Thymus (tissue), 11 donors: Measurements from ENCODE around the gene SLC25A39. TPM values are rescaled to one million over a fixed set of nuclear protein-coding genes. Genes with fewer than 3 reads are reported as not detected.
"Not testable (repeated sequence)": the region's sequence is repeated elsewhere in the genome, so short reads cannot be mapped to it uniquely, and the experiment has no call there.

Experiments
- DNase-seq, 9 donors: peaks; one replicate each; pipeline ENCODE4 v3.0.0-alpha.2; 2013; ENCODE audit warnings: low spot score in 9 of 9, low read depth in 6 of 9, missing footprints in 1 of 9
- H3K27ac ChIP-seq, 2 donors: one replicate each; pipeline ENCODE4 v1.5.1; 2013; ENCODE audit warnings: control low read depth in 1 of 2, low read depth in 1 of 2, low read length in 1 of 2, mild to moderate bottlenecking in 1 of 2, moderate library complexity in 1 of 2
- H3K27me3 ChIP-seq, 2 donors: one replicate each; pipeline ENCODE4 v1.5.1; 2013; ENCODE audit warnings: low read length in 1 of 2; ENCODE audit not compliant: control insufficient read depth in 2 of 2, insufficient read depth in 1 of 2
- H3K36me3 ChIP-seq, 2 donors: one replicate each; pipeline ENCODE4 v1.5.1; 2013; ENCODE audit warnings: low read length in 1 of 2, mild to moderate bottlenecking in 1 of 2, moderate library complexity in 1 of 2; ENCODE audit not compliant: control insufficient read depth in 2 of 2, insufficient read depth in 2 of 2
- H3K4me1 ChIP-seq, 2 donors: one replicate each; pipeline ENCODE4 v1.5.1; 2013; ENCODE audit warnings: low read length in 2 of 2; ENCODE audit not compliant: control insufficient read depth in 2 of 2, insufficient read depth in 2 of 2
- H3K4me3 ChIP-seq, 2 donors: one replicate each; pipeline ENCODE4 v1.5.1; 2013; ENCODE audit warnings: low read length in 2 of 2, control low read depth in 1 of 2, mild to moderate bottlenecking in 1 of 2
- H3K9me3 ChIP-seq, 2 donors: one replicate each; pipeline ENCODE4 v1.5.1; 2013; ENCODE audit warnings: low read length in 1 of 2, mild to moderate bottlenecking in 1 of 2; ENCODE audit not compliant: control insufficient read depth in 2 of 2, insufficient read depth in 1 of 2
- WGBS: extraction: QIAGEN DNeasy Blood & Tissue Kit; methylation state at CpG from one replicate; pipeline ENCODE4 v1.1.7; 2013; 5-methylcytosine and 5-hydroxymethylcytosine counted together
- polyA plus RNA-seq: library from polyadenylated mRNA; stranded (reverse); fragments of 200-250 nt; gene quantifications from one replicate; pipeline ENCODE4 v1.2.3, GENCODE V29; 2013
- total RNA-seq: library from RNA; stranded (reverse); fragments of 120-200 nt; gene quantifications from one replicate; pipeline ENCODE4 v1.2.4, GENCODE V29; 2013
- donor health status: healthy.

Gene SLC25A39
- total and polyA plus RNA-seq, 2 donors, result 46.9 to 93.8 TPM

- Histone ChIP-seq H3K4me1 (peaks cover 4 to 20% of the 10 kb centered on the region in 2 donors), H3K4me3 (no peak overlapping the region), H3K27ac (no peak overlapping the region), H3K9me3 (no peaks in the 10 kb centered on the region), H3K27me3 (peaks cover 0 to 34% of the 10 kb centered on the region in 2 donors), H3K36me3 (no peaks in the 10 kb centered on the region)
- DNase-seq, result no peak
- 89% methylated on average over 11 of the region's 11 CpGs for WGBS
Observed at GRCh38 chr17:44343510-44344209, 19.0 kb upstream of the SLC25A39 start.

- H3K27me3 ChIP-seq, result peaks cover 0 to 44% of the 10 kb centered on the region in 2 donors
- not testable (repeated sequence) for H3K9me3 ChIP-seq, DNase-seq, H3K36me3 ChIP-seq, H3K4me1 ChIP-seq, H3K27ac ChIP-seq, H3K4me3 ChIP-seq
- 95% methylated on average over 5 of the region's 5 CpGs for WGBS
Observed at GRCh38 chr17:44340553-44340952, 15.9 kb upstream of the SLC25A39 start.

- no peak overlapping the region for H3K4me3 ChIP-seq
- peaks cover 0 to 34% of the 10 kb centered on the region in 2 donors for H3K27me3 ChIP-seq
- no peaks in the 10 kb centered on the region for H3K9me3 ChIP-seq
- no peaks in the 10 kb centered on the region for H3K36me3 ChIP-seq
- no peak overlapping the region for H3K27ac ChIP-seq
- H3K4me1 ChIP-seq, result no peaks in the 10 kb centered on the region
- no peak for DNase-seq
- 83% methylated on average over 6 of the region's 6 CpGs for WGBS
Observed at GRCh38 chr17:44338702-44339101, 14.1 kb upstream of the SLC25A39 start.

GRCh38 chr17:44335968-44336367 is 11.3 kb upstream of the SLC25A39 start:
- no peak for DNase-seq
- 69% methylated on average over 5 of the region's 5 CpGs for WGBS
- Histone ChIP-seq H3K36me3 (no peaks in the 10 kb centered on the region), H3K9me3 (no peaks in the 10 kb centered on the region), H3K4me1 (peaks cover 0 to 3% of the 10 kb centered on the region in 2 donors), H3K27ac (no peak overlapping the region), H3K27me3 (peaks cover 0 to 15% of the 10 kb centered on the region in 2 donors), H3K4me3 (no peak overlapping the region)

- DNase-seq, result no peak
- no peaks in the 10 kb centered on the region for H3K36me3 ChIP-seq
- H3K4me3 ChIP-seq, result no peak overlapping the region
- WGBS, result 94% methylated on average over 3 of the region's 3 CpGs
- no peaks in the 10 kb centered on the region for H3K9me3 ChIP-seq
- H3K27me3 ChIP-seq, result peaks cover 0 to 15% of the 10 kb centered on the region in 2 donors
- H3K4me1 ChIP-seq, result peaks cover 0 to 3% of the 10 kb centered on the region in 2 donors
- no peak overlapping the region for H3K27ac ChIP-seq
Observed at GRCh38 chr17:44335564-44335963, 10.9 kb upstream of the SLC25A39 start.

- Histone ChIP-seq H3K4me1 (peaks cover 0 to 3% of the 10 kb centered on the region in 2 donors), H3K27me3 (peaks cover 0 to 15% of the 10 kb centered on the region in 2 donors), H3K36me3 (no peaks in the 10 kb centered on the region), H3K27ac (no peak overlapping the region), H3K4me3 (no peak overlapping the region), H3K9me3 (no peaks in the 10 kb centered on the region)
- no peak for DNase-seq
- 88% methylated on average over 3 of the region's 3 CpGs for WGBS
Observed at GRCh38 chr17:44334727-44335126, 10.1 kb upstream of the SLC25A39 start.

- Histone ChIP-seq H3K36me3 (no peaks in the 10 kb centered on the region), H3K4me3 (no peak overlapping the region), H3K9me3 (no peaks in the 10 kb centered on the region), H3K27ac (peak overlapping the region in 1 of 2 donors; percentile 60), H3K27me3 (peaks cover 0 to 15% of the 10 kb centered on the region in 2 donors), H3K4me1 (peaks cover 0 to 3% of the 10 kb centered on the region in 2 donors)
- WGBS, result 79% methylated on average over 2 of the region's 2 CpGs
- no peak for DNase-seq
Observed at GRCh38 chr17:44334315-44334714, 9.7 kb upstream of the SLC25A39 start.

- Histone ChIP-seq H3K4me1 (peaks cover 0 to 3% of the 10 kb centered on the region in 2 donors), H3K27ac (no peak overlapping the region), H3K9me3 (no peaks in the 10 kb centered on the region), H3K27me3 (peaks cover 0 to 13% of the 10 kb centered on the region in 2 donors), H3K36me3 (no peaks in the 10 kb centered on the region), H3K4me3 (no peak overlapping the region)
- DNase-seq, result no peak
- WGBS, result 83% methylated on average over 5 of the region's 5 CpGs
Observed at GRCh38 chr17:44333371-44333770, 8.7 kb upstream of the SLC25A39 start.

- peaks cover 0 to 20% of the 10 kb centered on the region in 2 donors for H3K27me3 ChIP-seq
- WGBS, result 15% methylated on average over 7 of the region's 7 CpGs
- no peak overlapping the region for H3K4me3 ChIP-seq
- H3K9me3 ChIP-seq, result no peaks in the 10 kb centered on the region
- peak in 7 of 9 donors; percentile 64 to 87 (median 77) for DNase-seq
- H3K36me3 ChIP-seq, result no peaks in the 10 kb centered on the region
- no peak overlapping the region for H3K27ac ChIP-seq
- H3K4me1 ChIP-seq, result peaks cover 0 to 10% of the 10 kb centered on the region in 2 donors
Observed at GRCh38 chr17:44331249-44331760, 6.7 kb upstream of the SLC25A39 start.
